H9 (cell line): ENCODE results near the gene NUP98. TPM values are rescaled to one million over a fixed set of nuclear protein-coding genes. Genes with fewer than 3 reads are reported as not detected.

ENCODE experiments used
- DNase-seq: peaks from one replicate; pipeline ENCODE4 v3.0.0-alpha.2; 2017
- H2AFZ ChIP-seq: one replicate; pipeline ENCODE4 v1.6.1; 2013; ENCODE audit warnings: mild to moderate bottlenecking, low read length, control low read depth, moderate library complexity
- H2AK5ac ChIP-seq: 2 replicates; pipeline ENCODE4 v1.6.1; 2013; ENCODE audit warnings: low read length, control low read depth, mixed read lengths; ENCODE audit not compliant: insufficient read length
- H2BK120ac ChIP-seq: one replicate; pipeline ENCODE4 v1.6.1; 2013; ENCODE audit warnings: low read depth, mild to moderate bottlenecking, low read length, control low read depth, inconsistent platforms; ENCODE audit not compliant: poor library complexity, severe bottlenecking
- H2BK12ac ChIP-seq: 2 replicates; pipeline ENCODE4 v1.6.1; 2013; ENCODE audit warnings: low read length, control low read depth, mixed read lengths, low read depth; ENCODE audit not compliant: insufficient read length
- H2BK15ac ChIP-seq: 2 replicates; pipeline ENCODE4 v1.6.1; 2013; ENCODE audit warnings: low read depth, low read length, control low read depth
- H2BK20ac ChIP-seq: one replicate; pipeline ENCODE4 v1.6.1; 2013; ENCODE audit warnings: low read depth, mild to moderate bottlenecking, low read length, control low read depth, inconsistent platforms; ENCODE audit not compliant: poor library complexity, severe bottlenecking
- H2BK5ac ChIP-seq: 2 replicates; pipeline ENCODE4 v1.6.1; 2013; ENCODE audit warnings: low read length, control low read depth, mixed read lengths; ENCODE audit not compliant: insufficient read length
- H3K14ac ChIP-seq: 2 replicates; pipeline ENCODE4 v1.6.1; 2013; ENCODE audit warnings: low read length, control low read depth; ENCODE audit not compliant: insufficient read depth
- H3K18ac ChIP-seq: 2 replicates; pipeline ENCODE4 v1.6.1; 2013; ENCODE audit warnings: low read depth, mild to moderate bottlenecking, mixed read lengths, low read length, control low read depth; ENCODE audit not compliant: insufficient read length
- H3K23ac ChIP-seq: 2 replicates; pipeline ENCODE4 v1.6.1; 2013; ENCODE audit warnings: low read length, control low read depth, mixed read lengths, low read depth; ENCODE audit not compliant: insufficient read length
- H3K23me2 ChIP-seq: 2 replicates; pipeline ENCODE4 v1.6.1; 2013; ENCODE audit warnings: low read depth, mild to moderate bottlenecking, mixed read lengths, low read length, control low read depth; ENCODE audit not compliant: insufficient read length, poor library complexity, severe bottlenecking
- H3K27ac ChIP-seq: 2 replicates; pipeline ENCODE4 v1.5.1; 2013; ENCODE audit warnings: low read length, control low read depth, mixed read lengths, low read depth; ENCODE audit not compliant: insufficient read length
- H3K27me3 ChIP-seq: 2 replicates; pipeline ENCODE4 v1.6.1; 2013; ENCODE audit warnings: low read length, control low read depth, inconsistent platforms; ENCODE audit not compliant: insufficient read depth
- H3K4ac ChIP-seq: 2 replicates; pipeline ENCODE4 v1.6.1; 2013; ENCODE audit warnings: low read depth, mild to moderate bottlenecking, control low read depth, inconsistent platforms, low read length, moderate library complexity
- H3K4me1 ChIP-seq: 2 replicates; pipeline ENCODE4 v1.6.1; 2013; ENCODE audit warnings: low read length, control low read depth, inconsistent platforms; ENCODE audit not compliant: insufficient read depth
- H3K4me2 ChIP-seq: 2 replicates; pipeline ENCODE4 v1.6.1; 2013; ENCODE audit warnings: low read length, control low read depth, mixed read lengths; ENCODE audit not compliant: insufficient read length, insufficient read depth
- H3K56ac ChIP-seq: 2 replicates; pipeline ENCODE4 v1.6.1; 2013; ENCODE audit warnings: low read depth, mild to moderate bottlenecking, mixed read lengths, low read length, control low read depth; ENCODE audit not compliant: insufficient read length
- H3K79me1 ChIP-seq: 2 replicates; pipeline ENCODE4 v1.6.1; 2013; ENCODE audit warnings: low read depth, mild to moderate bottlenecking, moderate library complexity, low read length, control low read depth, inconsistent platforms; ENCODE audit not compliant: insufficient read depth, poor library complexity, severe bottlenecking
- H3K79me2 ChIP-seq: 2 replicates; pipeline ENCODE4 v1.6.1; 2013; ENCODE audit warnings: low read length, control low read depth, inconsistent platforms; ENCODE audit not compliant: insufficient read depth
- H3K9ac ChIP-seq: 2 replicates; pipeline ENCODE4 v1.6.1; 2013; ENCODE audit warnings: low read length, control low read depth, mixed read lengths; ENCODE audit not compliant: insufficient read length; ENCODE audit errors: extremely low read depth
- H3K9me3 ChIP-seq: one replicate; pipeline ENCODE4 v1.6.1; 2013; ENCODE audit warnings: low read depth, low read length, inconsistent platforms; ENCODE audit not compliant: control insufficient read depth
- H3T11ph ChIP-seq: one replicate; pipeline ENCODE4 v1.6.1; 2013; ENCODE audit warnings: mild to moderate bottlenecking, low read length, control low read depth, inconsistent platforms
- H4K20me1 ChIP-seq: one replicate; pipeline ENCODE4 v1.6.1; 2013; ENCODE audit not compliant: control insufficient read depth, insufficient read length, insufficient read depth
- H4K5ac ChIP-seq: 2 replicates; pipeline ENCODE4 v1.6.1; 2013; ENCODE audit warnings: low read depth, mild to moderate bottlenecking, mixed read lengths, low read length, control low read depth; ENCODE audit not compliant: insufficient read length
- H4K8ac ChIP-seq: replicated peaks from 2 replicates; pipeline ENCODE4 v1.6.1; 2013; ENCODE audit warnings: low read length, control low read depth, mixed read lengths, low read depth; ENCODE audit not compliant: insufficient read length
- H4K91ac ChIP-seq: 2 replicates; pipeline ENCODE4 v1.6.1; 2013; ENCODE audit warnings: low read depth, mild to moderate bottlenecking, moderate library complexity, mixed read lengths, low read length, control low read depth; ENCODE audit not compliant: insufficient read length
- H3K27ac Mint-ChIP-seq, 3 experiments: 2 replicates in 2 of 3; 3 replicates in 1 of 3; pipeline ENCODE4 v1.8.0; 2020 to 2021; ENCODE audit warnings: mixed read lengths in 3 of 3, mild to moderate bottlenecking in 1 of 3, moderate library complexity in 1 of 3
- H3K27me3 Mint-ChIP-seq: 2 replicates; pipeline ENCODE4 v1.8.0; 2021; ENCODE audit warnings: low read depth, mild to moderate bottlenecking, moderate library complexity, mixed read lengths
- H3K36me3 Mint-ChIP-seq, 3 experiments: 2 replicates in 2 of 3; 3 replicates in 1 of 3; pipeline ENCODE4 v1.8.0; 2020 to 2021; ENCODE audit warnings: low read depth in 3 of 3, mixed read lengths in 3 of 3; ENCODE audit not compliant: insufficient read depth in 1 of 3
- H3K4me1 Mint-ChIP-seq, 2 experiments: 2 replicates each; pipeline ENCODE4 v1.8.0; 2020; ENCODE audit warnings: mixed read lengths in 2 of 2
- H3K4me3 Mint-ChIP-seq, 2 experiments: 2 replicates in 1 of 2; 3 replicates in 1 of 2; pipeline ENCODE4 v1.8.0; 2020 to 2021; ENCODE audit warnings: mild to moderate bottlenecking in 2 of 2, mixed read lengths in 2 of 2, moderate library complexity in 1 of 2
- H3K9me3 Mint-ChIP-seq, 2 experiments: 2 replicates in 1 of 2; 3 replicates in 1 of 2; pipeline ENCODE4 v1.8.0; 2020; ENCODE audit warnings: mild to moderate bottlenecking in 2 of 2, mixed read lengths in 2 of 2, moderate library complexity in 1 of 2
- CTCF ChIP-seq: fragments of 200-600 bp; sonication (generic); conservative IDR thresholded peaks from 3 replicates; pipeline ENCODE4 v1.8.0; 2021; ENCODE audit warnings: antibody characterized with exemption, mild to moderate bottlenecking
- whole genome bisulfite sequencing: extraction: QIAGEN DNeasy Blood & Tissue Kit; methylation state at CpG from one replicate; pipeline ENCODE4 v1.1.7; 2013; ENCODE audit warnings: missing lambda C conversion rate, low lambda C conversion rate, mixed read lengths; ENCODE audit not compliant: insufficient read length; ENCODE audit errors: extremely low coverage; 5-methylcytosine and 5-hydroxymethylcytosine counted together
- total RNA-seq: library from RNA; stranded (reverse); gene quantifications from 2 replicates; pipeline ENCODE4 v1.2.1, GENCODE V29; 2021

NUP98 gene
- total RNA-seq, 1 experiment from 2014 or later: 105 TPM

DNA sequence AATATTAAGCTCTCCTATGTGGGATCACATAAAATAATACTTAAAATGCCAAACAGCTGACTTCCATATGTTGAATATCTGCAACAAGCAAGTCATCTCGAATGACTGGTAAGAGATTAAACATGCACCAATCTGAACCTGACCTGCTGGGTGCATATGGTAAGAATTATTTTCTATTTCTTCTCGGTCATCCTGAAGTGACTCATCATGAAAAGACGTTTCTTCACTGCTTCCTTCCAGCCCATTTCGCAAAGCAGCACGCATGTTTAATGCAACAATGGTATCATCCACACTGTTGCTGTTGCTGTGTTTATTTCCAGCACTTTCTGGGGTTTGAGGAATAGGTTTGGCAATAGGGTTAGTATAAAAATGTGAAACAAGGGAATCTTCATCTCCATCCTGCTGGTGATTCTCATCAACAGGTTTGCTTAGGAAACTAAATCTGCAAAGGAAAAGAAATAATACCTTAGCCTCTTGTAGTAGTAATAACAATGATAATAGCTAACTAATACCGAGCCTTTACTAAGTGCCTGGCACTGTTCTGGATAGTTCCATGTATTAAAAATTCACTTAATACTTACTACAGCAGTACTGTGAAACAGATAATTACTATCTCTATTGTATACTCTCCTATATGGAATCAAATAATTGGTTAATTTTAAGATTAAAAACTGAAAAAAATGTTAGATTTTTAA lies 74.2 kb downstream of the NUP98 start:
- no peak overlapping the region for H4K8ac ChIP-seq
- Mint-ChIP-seq H3K36me3 (peaks cover 43 to 82% (median 80%) of the 10 kb centered on the region in 3 experiments; a peak in 6 of 7 replicates), H3K4me3 (no peak overlapping the region)

More for the DNA sequence above, 74.2 kb downstream of the NUP98 start:
- Histone ChIP-seq H3K14ac (no peak overlapping the region), H4K5ac (no peak overlapping the region), H4K20me1 (no peaks in the 10 kb centered on the region), H3K18ac (no peak overlapping the region), H3K27ac (no peak overlapping the region), H2AK5ac (no peak overlapping the region), H3K9me3 (no peaks in the 10 kb centered on the region), H2BK12ac (no peak overlapping the region), H2AFZ (no peak overlapping the region), H4K91ac (no peak overlapping the region), H3K79me2 (no peaks in the 10 kb centered on the region), H2BK5ac (no peak overlapping the region), H3K23me2 (no peaks in the 10 kb centered on the region), H2BK20ac (no peak overlapping the region), H3K4me2 (no peak overlapping the region), H3K79me1 (no peaks in the 10 kb centered on the region), H3K9ac (no peak overlapping the region), H2BK15ac (no peak overlapping the region), H3K56ac (no peak overlapping the region), H3K4ac (no peak overlapping the region), H3K4me1 (no peaks in the 10 kb centered on the region), H2BK120ac (no peak overlapping the region), H3T11ph (no peak overlapping the region), H3K23ac (no peak overlapping the region), H3K27me3 (no peaks in the 10 kb centered on the region)
- no peak for TF ChIP-seq CTCF
- Mint-ChIP-seq H3K27me3 (no peaks in the 10 kb centered on the region), H3K9me3 (no peaks in the 10 kb centered on the region), H3K4me1 (no peaks in the 10 kb centered on the region), H3K27ac (peak overlapping the region in 1 of 3 experiments; percentile 24; a peak in 2 of 7 replicates)
- WGBS: no CpG with 5 or more reads among the region's 6 CpGs
- DNase-seq: no peak
